IMR-90 (cell line): ENCODE measurements around the gene PSMC3. TPM values are rescaled to one million over a fixed set of nuclear protein-coding genes. Genes with fewer than 3 reads are reported as not detected.

ENCODE experiments used
- ATAC-seq: fragments of 200-7000 bp; cut with Tn5 transposase; 2 replicates; pipeline ENCODE4 v1.9.1; 2020; ENCODE audit warnings: low read depth, mild to moderate bottlenecking, moderate library complexity
- BruUV-seq: library from RNA; stranded (reverse); fragments of 400-500 nt; replicated peaks from 2 replicates; lab custom pipeline; 2021; lab: Mats Ljungman, UMichigan
- CTCF ChIA-PET: fragments of 300-600 bp; formaldehyde crosslinking; extraction: SDS; loops from one replicate; lab custom pipeline; 2021; ENCODE audit warnings: antibody characterized with exemption; lab: Yijun Ruan, JAX
- POLR2A ChIA-PET: fragments of 300-600 bp; sonication (Branson Sonifier 250); formaldehyde crosslinking; loops from one replicate; lab custom pipeline; 2022; ENCODE audit warnings: antibody characterized with exemption; ENCODE audit not compliant: unreplicated experiment; lab: Charles Lee
- DNase-seq: peaks from one replicate; pipeline ENCODE4 v3.0.0; 2013
- H2AFZ ChIP-seq: replicated peaks from 2 replicates; pipeline ENCODE3; 2013; ENCODE audit warnings: low read length, mild to moderate bottlenecking; ENCODE audit not compliant: poor library complexity
- H2AK5ac ChIP-seq: 2 replicates; pipeline ENCODE4 v1.6.1; 2013; ENCODE audit warnings: low read depth, low read length, inconsistent platforms
- H2AK9ac ChIP-seq: replicated peaks from 2 replicates; pipeline ENCODE3; 2013; ENCODE audit warnings: mild to moderate bottlenecking, low read depth, low read length, moderate library complexity; ENCODE audit not compliant: poor library complexity
- H2BK120ac ChIP-seq: 2 replicates; pipeline ENCODE4 v1.6.1; 2013; ENCODE audit warnings: low read depth, low read length, inconsistent platforms
- H2BK15ac ChIP-seq: 3 replicates; pipeline ENCODE4 v1.6.1; 2013; ENCODE audit warnings: low read depth, low read length, inconsistent platforms
- H2BK20ac ChIP-seq: 2 replicates; pipeline ENCODE4 v1.6.1; 2013; ENCODE audit warnings: low read depth, mild to moderate bottlenecking, inconsistent platforms, low read length, moderate library complexity
- H2BK5ac ChIP-seq: 2 replicates; pipeline ENCODE4 v1.6.1; 2013; ENCODE audit warnings: mild to moderate bottlenecking, low read depth, low read length, inconsistent platforms; ENCODE audit not compliant: poor library complexity, severe bottlenecking
- H3K14ac ChIP-seq: replicated peaks from 2 replicates; pipeline ENCODE4 v1.6.1; 2013; ENCODE audit warnings: low read depth, low read length, inconsistent platforms
- H3K18ac ChIP-seq: 2 replicates; pipeline ENCODE4 v1.6.1; 2013; ENCODE audit warnings: low read depth, low read length, control low read depth
- H3K23ac ChIP-seq: 2 replicates; pipeline ENCODE4 v1.6.1; 2013; ENCODE audit warnings: low read depth, low read length, inconsistent platforms
- H3K27ac ChIP-seq: 2 replicates; pipeline ENCODE4 v1.5.1; 2013; ENCODE audit warnings: mild to moderate bottlenecking, control low read depth, low read length; ENCODE audit not compliant: insufficient read depth
- H3K27me3 ChIP-seq: 2 replicates; pipeline ENCODE4 v1.6.1; 2013; ENCODE audit warnings: low read length; ENCODE audit not compliant: control insufficient read depth, insufficient read depth
- H3K36me3 ChIP-seq: 2 replicates; pipeline ENCODE4 v1.6.1; 2013; ENCODE audit warnings: low read length, mixed read lengths; ENCODE audit not compliant: control insufficient read depth, insufficient read depth
- H3K4ac ChIP-seq: 2 replicates; pipeline ENCODE4 v1.6.1; 2013; ENCODE audit warnings: low read depth, low read length, inconsistent platforms
- H3K4me1 ChIP-seq: 2 replicates; pipeline ENCODE4 v1.6.1; 2013; ENCODE audit warnings: low read length, mixed read lengths; ENCODE audit not compliant: control insufficient read depth, insufficient read depth
- H3K4me2 ChIP-seq: 2 replicates; pipeline ENCODE4 v1.6.1; 2013; ENCODE audit warnings: low read depth, mild to moderate bottlenecking, control low read depth, low read length, moderate library complexity
- H3K4me3 ChIP-seq: 2 replicates; pipeline ENCODE4 v1.5.1; 2013; ENCODE audit warnings: low read depth, mild to moderate bottlenecking, control low read depth, low read length, moderate library complexity; ENCODE audit not compliant: insufficient read depth
- H3K56ac ChIP-seq: 2 replicates; pipeline ENCODE4 v1.6.1; 2013; ENCODE audit warnings: low read length, inconsistent platforms; ENCODE audit not compliant: insufficient read depth; ENCODE audit errors: extremely low read depth
- H3K79me1 ChIP-seq, 2 experiments: 2 replicates each; pipeline ENCODE4 v1.6.1; 2013; ENCODE audit warnings: low read length in 2 of 2, inconsistent platforms in 1 of 2, low read depth in 1 of 2
- H3K9ac ChIP-seq: 2 replicates; pipeline ENCODE4 v1.6.1; 2013; ENCODE audit warnings: low read depth, low read length, control low read depth
- H3K9me1 ChIP-seq: 2 replicates; pipeline ENCODE4 v1.6.1; 2013; ENCODE audit warnings: low read length, inconsistent platforms; ENCODE audit not compliant: insufficient read depth
- H3K9me3 ChIP-seq: 2 replicates; pipeline ENCODE4 v1.6.1; 2013; ENCODE audit warnings: low read length; ENCODE audit not compliant: control insufficient read depth, insufficient read depth
- H4K20me1 ChIP-seq: 2 replicates; pipeline ENCODE4 v1.6.1; 2013; ENCODE audit warnings: low read length, inconsistent platforms; ENCODE audit not compliant: insufficient read depth
- H4K5ac ChIP-seq: 2 replicates; pipeline ENCODE4 v1.6.1; 2013; ENCODE audit warnings: mild to moderate bottlenecking, low read depth, low read length, control low read depth
- H4K8ac ChIP-seq, 2 experiments: 2 replicates each; pipeline ENCODE4 v1.6.1; 2013; ENCODE audit warnings: low read depth in 2 of 2, low read length in 2 of 2, control low read depth in 1 of 2, inconsistent platforms in 1 of 2
- H4K91ac ChIP-seq: 2 replicates; pipeline ENCODE4 v1.6.1; 2013; ENCODE audit warnings: low read depth, low read length, inconsistent platforms; ENCODE audit not compliant: insufficient read depth
- BHLHE40 ChIP-seq: fragments of 150-350 bp; IDR thresholded peaks from 2 replicates; pipeline ENCODE4 v1.6.1; 2016; ENCODE audit warnings: mild to moderate bottlenecking, low read depth, low read length
- CEBPB ChIP-seq: IDR thresholded peaks from 2 replicates; pipeline ENCODE4 v1.6.1; 2012; ENCODE audit warnings: low read depth, low read length, improper control_type of control experiment
- CHD1 ChIP-seq: IDR thresholded peaks from 2 replicates; pipeline ENCODE4 v1.6.1; 2012; ENCODE audit warnings: low read depth, low read length, improper control_type of control experiment
- FOS ChIP-seq: fragments of 150-350 bp; IDR thresholded peaks from 2 replicates; pipeline ENCODE4 v1.6.1; 2016; ENCODE audit warnings: low read depth, low read length
- MAFK ChIP-seq: IDR thresholded peaks from 2 replicates; pipeline ENCODE4 v1.6.1; 2012; ENCODE audit warnings: low read depth, low read length, improper control_type of control experiment
- MAZ ChIP-seq: IDR thresholded peaks from 2 replicates; pipeline ENCODE4 v1.6.1; 2012; ENCODE audit warnings: low read depth, mild to moderate bottlenecking, low read length, improper control_type of control experiment, moderate library complexity, borderline replicate concordance
- MXI1 ChIP-seq: IDR thresholded peaks from 2 replicates; pipeline ENCODE4 v1.6.1; 2012; ENCODE audit warnings: low read depth, mild to moderate bottlenecking, low read length, moderate library complexity, borderline replicate concordance
- NFE2L2 ChIP-seq: fragments of 150-350 bp; IDR thresholded peaks from 2 replicates; pipeline ENCODE4 v1.6.1; 2016; ENCODE audit warnings: low read depth, mild to moderate bottlenecking, low read length
- POLR2A ChIP-seq: IDR thresholded peaks from 2 replicates; pipeline ENCODE4 v1.6.1; 2012; ENCODE audit warnings: mild to moderate bottlenecking, low read depth, low read length
- RAD21 ChIP-seq: IDR thresholded peaks from 2 replicates; pipeline ENCODE4 v1.6.1; 2012; ENCODE audit warnings: low read length, improper control_type of control experiment
- RCOR1 ChIP-seq: IDR thresholded peaks from 2 replicates; pipeline ENCODE4 v1.6.1; 2012; ENCODE audit warnings: mild to moderate bottlenecking, low read length, improper control_type of control experiment; ENCODE audit not compliant: insufficient replicate concordance
- RFX5 ChIP-seq: IDR thresholded peaks from 2 replicates; pipeline ENCODE4 v1.8.0; 2012; ENCODE audit warnings: low read depth, mild to moderate bottlenecking, low read length, moderate library complexity
- SMC3 ChIP-seq: fragments of 150-350 bp; IDR thresholded peaks from 2 replicates; pipeline ENCODE4 v1.6.1; 2016; ENCODE audit warnings: low read depth, mild to moderate bottlenecking, antibody characterized with exemption, low read length, moderate library complexity
- WGBS, 2 experiments: methylation state at CpG; one replicate each; pipeline versions ENCODE4 v1.1.5 to v1.1.7; 2013; ENCODE audit warnings: missing lambda C conversion rate in 2 of 2; ENCODE audit not compliant: insufficient read length in 1 of 2; ENCODE audit errors: extremely low coverage in 2 of 2; 5-methylcytosine and 5-hydroxymethylcytosine counted together
- dilution Hi-C: fragments of 300-500 bp; cut with HindIII; formaldehyde crosslinking; loops from one replicate; pipeline ENCODE4 v1.14.3; 2018; ENCODE audit warnings: low sequenced_read_pairs; ENCODE audit not compliant: unreplicated experiment
- in situ Hi-C: fragments of 300-500 bp; cut with MboI; formaldehyde crosslinking; loops from 3 replicates; pipeline ENCODE4 v1.14.3; 2019; ENCODE audit warnings: low sequenced_read_pairs, inconsistent platforms, mixed read lengths
- intact Hi-C: fragments of 100-400 bp; cut with micrococcal nuclease; formaldehyde crosslinking; loops from 2 replicates; pipeline ENCODE4 v1.10.0; 2022
- polyA plus RNA-seq, 3 experiments: library from polyadenylated mRNA; depleted of rRNA; stranded (reverse); fragments of >200 nt; gene quantifications; 2 replicates each; pipeline ENCODE4 v1.2.3, GENCODE V29; 2012; ENCODE audit warnings: low replicate concordance in 1 of 3
- total RNA-seq: library from RNA; depleted of rRNA; stranded (reverse); fragments of >200 nt; gene quantifications from 2 replicates; pipeline ENCODE4 v1.2.3, GENCODE V29; 2012
- TF ChIP-seq, protein P1 (sequence below): conservative IDR thresholded peaks from 2 replicates; pipeline ENCODE4 v1.5.1; 2012; ENCODE audit warnings: mild to moderate bottlenecking, low read depth, low read length, improper control_type of control experiment
- TF ChIP-seq, protein P2 (sequence below): fragments of 150-350 bp; IDR thresholded peaks from 2 replicates; pipeline ENCODE4 v1.6.1; 2017; ENCODE audit warnings: mild to moderate bottlenecking, antibody characterized with exemption, low read length, low read depth
- TF ChIP-seq, protein P3 (sequence below): fragments of 150-350 bp; IDR thresholded peaks from 2 replicates; pipeline ENCODE4 v1.6.1; 2016; ENCODE audit warnings: low read depth, mild to moderate bottlenecking, low read length, moderate library complexity, borderline replicate concordance

PSMC3 gene
- total and polyA plus RNA-seq, 2 of the 4 experiments (the other 2 are of a cell fraction), result 238 to 253 TPM

DNA sequence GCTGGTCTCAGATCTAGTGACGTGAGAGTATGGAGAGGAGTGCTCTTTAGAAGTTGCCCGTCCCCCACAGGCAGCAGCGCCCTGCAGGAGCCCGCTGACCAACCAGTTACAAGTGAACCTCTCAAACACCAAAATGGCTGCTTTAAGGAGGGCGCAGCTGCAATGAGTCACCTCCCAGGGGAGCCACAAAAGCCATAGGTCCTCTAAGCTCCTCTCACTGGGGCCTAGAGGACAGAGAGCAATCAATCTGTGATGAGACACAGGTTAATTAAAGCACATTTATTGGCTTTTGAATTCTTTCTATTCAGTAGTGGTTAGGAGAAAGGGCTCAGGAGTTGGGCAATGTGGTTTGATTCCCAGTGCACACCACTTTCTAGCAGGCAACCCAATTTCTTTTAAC, 38.2 kb upstream of the PSMC3 start:
- ChIA-PET CTCF (interaction anchor here (0.6 kb wide), 1 partner anchor 150 kb away, joined by 3 read pairs; no protein-coding TSS in a partner anchor), POLR2A (no interaction called here)
- Histone ChIP-seq H3K9me1 (peaks cover 12% of the 10 kb centered on the region), H2BK15ac (no peak overlapping the region), H3K4me1 (peaks cover 12% of the 10 kb centered on the region), H4K5ac (no peak overlapping the region), H3K9ac (no peak overlapping the region), H3K27ac (no peak overlapping the region), H3K14ac (no peak overlapping the region), H3K4me3 (no peak overlapping the region), H3K56ac (no peak overlapping the region), H3K27me3 (no peaks in the 10 kb centered on the region), H2BK20ac (no peak overlapping the region), H3K9me3 (no peaks in the 10 kb centered on the region), H3K4ac (no peak overlapping the region), H3K36me3 (peaks cover 20% of the 10 kb centered on the region), H4K8ac (no peak overlapping the region), H3K4me2 (no peak overlapping the region), H3K18ac (no peak overlapping the region), H2AK9ac (no peak overlapping the region), H3K79me1 (peaks cover 41 to 74% of the 10 kb centered on the region in 2 experiments), H2BK5ac (no peak overlapping the region), H2BK120ac (no peak overlapping the region), H2AK5ac (no peak overlapping the region), H2AFZ (no peak overlapping the region), H4K91ac (no peak overlapping the region), H4K20me1 (peaks cover 25% of the 10 kb centered on the region), H3K23ac (no peak overlapping the region)
- no peak for ATAC-seq
- TF ChIP-seq CHD1 (no peak), MAFK (no peak), RAD21 (no peak), CEBPB (no peak), BHLHE40 (no peak), MXI1 (no peak), POLR2A (no peak), MAZ (no peak), RCOR1 (no peak), FOS (no peak), RFX5 (no peak), SMC3 (no peak), NFE2L2 (no peak)
- TF ChIP-seq, protein P1, sequence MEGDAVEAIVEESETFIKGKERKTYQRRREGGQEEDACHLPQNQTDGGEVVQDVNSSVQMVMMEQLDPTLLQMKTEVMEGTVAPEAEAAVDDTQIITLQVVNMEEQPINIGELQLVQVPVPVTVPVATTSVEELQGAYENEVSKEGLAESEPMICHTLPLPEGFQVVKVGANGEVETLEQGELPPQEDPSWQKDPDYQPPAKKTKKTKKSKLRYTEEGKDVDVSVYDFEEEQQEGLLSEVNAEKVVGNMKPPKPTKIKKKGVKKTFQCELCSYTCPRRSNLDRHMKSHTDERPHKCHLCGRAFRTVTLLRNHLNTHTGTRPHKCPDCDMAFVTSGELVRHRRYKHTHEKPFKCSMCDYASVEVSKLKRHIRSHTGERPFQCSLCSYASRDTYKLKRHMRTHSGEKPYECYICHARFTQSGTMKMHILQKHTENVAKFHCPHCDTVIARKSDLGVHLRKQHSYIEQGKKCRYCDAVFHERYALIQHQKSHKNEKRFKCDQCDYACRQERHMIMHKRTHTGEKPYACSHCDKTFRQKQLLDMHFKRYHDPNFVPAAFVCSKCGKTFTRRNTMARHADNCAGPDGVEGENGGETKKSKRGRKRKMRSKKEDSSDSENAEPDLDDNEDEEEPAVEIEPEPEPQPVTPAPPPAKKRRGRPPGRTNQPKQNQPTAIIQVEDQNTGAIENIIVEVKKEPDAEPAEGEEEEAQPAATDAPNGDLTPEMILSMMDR, result no peak
- TF ChIP-seq, protein P2, sequence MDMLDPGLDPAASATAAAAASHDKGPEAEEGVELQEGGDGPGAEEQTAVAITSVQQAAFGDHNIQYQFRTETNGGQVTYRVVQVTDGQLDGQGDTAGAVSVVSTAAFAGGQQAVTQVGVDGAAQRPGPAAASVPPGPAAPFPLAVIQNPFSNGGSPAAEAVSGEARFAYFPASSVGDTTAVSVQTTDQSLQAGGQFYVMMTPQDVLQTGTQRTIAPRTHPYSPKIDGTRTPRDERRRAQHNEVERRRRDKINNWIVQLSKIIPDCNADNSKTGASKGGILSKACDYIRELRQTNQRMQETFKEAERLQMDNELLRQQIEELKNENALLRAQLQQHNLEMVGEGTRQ, result no peak
- TF ChIP-seq, protein P3, sequence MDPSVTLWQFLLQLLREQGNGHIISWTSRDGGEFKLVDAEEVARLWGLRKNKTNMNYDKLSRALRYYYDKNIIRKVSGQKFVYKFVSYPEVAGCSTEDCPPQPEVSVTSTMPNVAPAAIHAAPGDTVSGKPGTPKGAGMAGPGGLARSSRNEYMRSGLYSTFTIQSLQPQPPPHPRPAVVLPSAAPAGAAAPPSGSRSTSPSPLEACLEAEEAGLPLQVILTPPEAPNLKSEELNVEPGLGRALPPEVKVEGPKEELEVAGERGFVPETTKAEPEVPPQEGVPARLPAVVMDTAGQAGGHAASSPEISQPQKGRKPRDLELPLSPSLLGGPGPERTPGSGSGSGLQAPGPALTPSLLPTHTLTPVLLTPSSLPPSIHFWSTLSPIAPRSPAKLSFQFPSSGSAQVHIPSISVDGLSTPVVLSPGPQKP, result no peak
- dilution Hi-C loops, result no loop called here
- no CpG with 5 or more reads among the region's 5 CpGs for WGBS, 2 experiments
- intact Hi-C loops, result no loop called here
- BruUV-seq, result no TSS peak
- in situ Hi-C loops, result no loop called here
- DNase-seq, result peak; percentile 42
